Activated CD8-positive, alpha-beta memory T cell treated with anti-CD3 and anti-CD28 coated beads, Interleukin-2, amount 50 U/mL, for 4 hours (primary cell): ENCODE data around the gene UBE2N.
"Not testable (repeated sequence)": the region's sequence is repeated elsewhere in the genome, so short reads cannot be mapped to it uniquely, and the experiment has no call there.

Experiments used
- DNase-seq: peaks from one replicate; pipeline ENCODE4 v3.0.0-alpha.2; 2020

UBE2N gene

DNA sequence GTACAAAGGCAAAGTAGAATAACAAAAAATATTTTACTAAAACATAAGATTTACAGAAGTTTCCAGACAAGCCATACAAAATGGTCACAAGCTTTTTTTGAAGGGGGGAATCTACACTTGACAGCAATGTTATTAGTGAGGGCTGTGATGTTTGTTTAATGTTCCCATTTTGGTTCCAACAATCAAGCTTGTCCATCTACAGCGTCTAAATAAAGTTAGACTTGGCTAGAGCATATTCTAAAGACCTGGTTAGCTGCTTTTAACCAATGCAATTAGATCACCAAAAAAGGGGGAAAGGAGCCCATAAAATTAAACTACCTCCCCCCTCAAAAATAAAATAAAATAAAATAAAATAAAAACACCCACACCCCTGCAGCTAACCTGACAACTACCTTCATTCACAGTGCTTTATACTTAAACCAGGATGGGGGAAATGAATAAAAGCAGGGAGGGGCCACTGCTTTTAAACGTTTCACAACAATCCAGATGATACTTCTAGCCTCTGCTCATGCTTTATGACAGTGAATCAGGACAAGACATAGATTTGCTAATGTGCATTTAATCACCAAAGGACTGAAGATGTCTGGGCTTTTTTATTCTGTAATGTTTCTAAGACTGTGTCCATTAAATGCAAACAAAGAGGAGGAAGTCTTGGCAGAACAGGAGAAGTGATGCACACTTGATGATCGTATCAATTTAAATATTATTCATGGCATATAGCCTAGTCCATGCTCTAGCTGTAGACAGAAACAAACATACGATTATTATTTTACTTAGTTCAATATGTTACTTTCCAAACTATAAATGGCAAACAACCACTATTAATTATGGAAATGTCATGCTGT, 32.2 kb downstream of the UBE2N start:
- DNase-seq: not testable (repeated sequence)

- DNase-seq: no peak
Measured at GRCh38 chr12:93408813-93409212, 32.9 kb downstream of the UBE2N start.

GRCh38 chr12:93407963-93408283, 33.8 kb downstream of the UBE2N start:
- no peak for DNase-seq

GRCh38 chr12:93407054-93407962, 34.4 kb downstream of the UBE2N start:
- no peak for DNase-seq

DNA sequence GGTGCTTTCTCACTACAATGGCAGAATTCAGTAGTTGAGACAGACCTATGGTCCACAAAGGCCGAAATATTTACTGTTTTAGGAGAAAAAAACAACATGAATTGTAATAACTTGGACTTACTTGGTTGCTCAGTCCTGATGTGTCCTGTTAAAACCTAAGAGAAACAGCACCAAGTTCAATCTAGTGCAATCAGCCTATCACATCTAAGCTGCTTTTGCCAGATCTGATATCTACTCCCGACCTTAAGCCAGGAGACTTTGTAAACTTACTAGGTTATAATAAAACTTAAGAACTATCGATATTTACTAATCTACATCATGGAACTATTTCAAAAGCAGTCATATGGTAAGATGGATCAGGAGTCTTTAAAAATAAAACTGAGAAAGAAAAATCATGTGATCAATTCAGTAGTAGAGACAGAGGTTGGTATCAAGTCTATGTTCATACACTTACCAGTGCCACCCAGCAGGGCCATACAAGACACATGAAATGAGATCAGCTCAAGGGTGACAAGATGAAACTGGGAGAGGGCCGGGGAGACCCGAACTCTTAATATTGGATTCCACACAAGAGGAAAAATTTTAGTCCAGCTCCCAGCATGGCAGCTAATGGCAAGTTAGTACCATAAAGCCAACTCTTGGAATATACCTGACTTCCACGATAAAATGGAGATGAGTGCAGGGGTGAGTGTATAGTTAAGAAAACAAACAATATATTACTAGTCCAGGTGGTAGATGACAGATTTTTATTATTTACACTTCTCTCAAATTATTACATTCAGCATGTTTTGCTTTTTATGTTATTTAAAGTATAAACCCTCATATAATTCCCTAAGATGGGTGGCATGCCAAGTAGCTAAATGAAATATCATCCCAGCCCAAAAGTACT, 36.5 kb downstream of the UBE2N start:
- no peak for DNase-seq

DNA sequence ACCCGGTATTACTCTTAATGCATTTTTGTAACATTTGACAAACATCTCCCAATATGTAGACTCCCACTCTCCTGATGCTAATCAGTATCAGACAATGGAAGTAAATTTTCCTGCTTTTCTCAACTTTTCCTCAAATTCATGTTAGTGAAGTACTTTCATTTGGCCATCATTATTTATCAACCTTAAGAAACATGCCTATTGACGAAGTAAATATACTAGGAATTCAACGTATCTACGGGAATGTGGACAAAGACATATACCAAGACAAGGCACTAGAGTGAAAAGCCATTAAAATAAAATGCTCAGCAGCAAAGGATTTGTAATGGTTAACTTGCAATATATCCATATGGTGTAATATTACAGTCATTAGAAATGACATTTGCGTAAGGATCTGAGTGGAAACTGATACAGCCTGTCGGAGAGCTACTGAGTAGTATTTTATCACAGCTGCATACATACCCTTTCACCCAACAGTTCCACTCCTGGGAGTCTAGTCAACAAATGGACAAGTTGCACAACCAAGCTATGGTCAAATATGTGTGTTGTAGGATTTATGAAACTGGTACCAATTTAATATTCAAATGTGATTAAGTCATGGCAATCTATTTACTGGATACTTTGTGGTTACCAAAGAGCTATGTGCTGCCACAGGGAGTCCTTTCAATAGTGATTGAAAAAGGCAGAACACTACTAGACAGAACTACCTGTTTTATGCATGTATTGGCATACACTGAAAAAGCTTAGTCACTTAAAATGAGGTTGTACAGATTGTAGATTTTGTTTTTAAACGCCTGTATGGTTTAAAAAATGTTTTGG, 37.6 kb downstream of the UBE2N start:
- no peak for DNase-seq

GRCh38 chr12:93402333-93403311, 39.1 kb downstream of the UBE2N start:
- no peak for DNase-seq

- not testable (repeated sequence) for DNase-seq
Measured at GRCh38 chr12:93399183-93399863, 42.4 kb downstream of the UBE2N start.

- no peak for DNase-seq
Measured at GRCh38 chr12:93397412-93397811, 44.3 kb downstream of the UBE2N start.

- no peak for DNase-seq
Measured at GRCh38 chr12:93393425-93393824, 48.3 kb downstream of the UBE2N start.

GRCh38 chr12:93390549-93391297, 51.0 kb downstream of the UBE2N start:
- DNase-seq: no peak

GRCh38 chr12:93390031-93390430, 51.7 kb downstream of the UBE2N start:
- no peak for DNase-seq

DNA sequence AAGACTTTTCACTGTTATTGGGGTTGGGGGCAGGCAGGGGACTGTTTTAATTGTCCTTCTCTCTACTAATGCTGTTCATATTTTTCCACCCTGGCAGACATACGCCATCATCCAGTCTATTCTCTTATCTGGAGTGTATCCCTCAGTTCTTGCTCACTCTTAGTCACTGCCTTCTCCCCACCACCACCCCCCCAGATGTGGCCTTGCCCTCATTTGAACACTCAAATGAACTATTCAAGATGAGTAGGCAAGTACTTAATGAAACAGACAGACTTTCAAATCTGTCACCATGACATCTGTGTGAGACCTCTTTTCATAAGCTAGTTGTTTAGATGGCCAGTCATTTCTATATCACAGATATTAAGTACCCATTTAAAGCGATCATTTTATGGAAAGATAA, 54.0 kb downstream of the UBE2N start:
- peak; percentile 34 for DNase-seq

DNA sequence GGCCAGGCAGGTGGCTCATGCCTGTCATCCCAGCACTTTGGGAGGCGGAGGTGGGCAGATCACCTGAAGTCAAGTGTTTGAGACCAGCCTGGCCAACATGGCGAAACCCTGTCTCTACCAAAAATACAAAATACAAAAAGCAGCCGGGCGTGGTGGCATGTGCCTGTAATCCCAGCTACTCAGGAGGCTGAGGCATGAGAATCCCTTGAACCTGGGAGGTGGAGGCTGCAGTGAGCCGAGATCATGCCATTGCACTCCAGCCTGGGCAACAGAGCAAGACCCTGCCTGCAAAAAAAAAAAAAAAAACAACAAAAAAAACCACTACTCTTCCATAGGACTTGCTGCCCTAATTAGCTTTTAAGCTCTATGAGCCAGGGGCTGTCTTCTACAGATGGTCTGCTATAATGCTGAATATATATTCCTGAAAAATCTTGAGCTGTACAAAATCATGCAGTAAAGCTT, 59.7 kb downstream of the UBE2N start:
- DNase-seq: not testable (repeated sequence)

- no peak for DNase-seq
Measured at GRCh38 chr12:93381161-93381975, 60.4 kb downstream of the UBE2N start.

GRCh38 chr12:93380480-93381121, 61.1 kb downstream of the UBE2N start:
- DNase-seq: no peak

- DNase-seq: no peak
Measured at GRCh38 chr12:93379981-93380361, 61.8 kb downstream of the UBE2N start.
